Measurements from ENCODE around the gene EDN3.

The EDN3 gene

GRCh38 chr20:59265298-59265697, 35.1 kb upstream of the EDN3 start:
- no peak overlapping the region for H3K4me3 ChIP-seq (replicated peaks in 1 of 2; ENCODE audit: low read depth in 2 of 2, low read length in 2 of 2)
- TF ChIP-seq CTCF (IDR thresholded peaks at IDR 0.05; ENCODE audit: low read depth, low read length) = no peak
- DNase-seq (ENCODE audit: low read depth in 2 of 2) = no peak

DNA sequence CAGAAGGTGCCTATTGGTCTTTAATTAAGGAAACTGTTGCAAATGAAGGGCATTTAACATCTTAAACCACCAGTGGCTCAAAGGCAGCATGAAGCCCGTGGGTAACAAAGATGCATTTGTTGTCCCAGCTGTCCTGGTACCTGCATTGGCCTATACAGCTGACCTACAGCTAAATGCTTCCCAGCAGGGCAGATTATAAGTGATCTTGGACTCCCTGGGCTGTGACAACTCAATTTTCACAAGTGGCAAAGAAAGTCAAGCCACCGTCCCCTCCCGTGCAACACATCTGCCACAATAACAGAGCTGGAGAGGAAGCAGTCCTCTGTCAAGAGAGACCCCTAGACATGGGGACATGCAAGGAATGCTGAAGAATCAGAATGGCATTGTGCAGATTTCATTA, 31.5 kb upstream of the EDN3 start:
- TF ChIP-seq CTCF (IDR thresholded peaks at IDR 0.05; ENCODE audit: low read depth, low read length) = no peak
- DNase-seq (ENCODE audit: low read depth in 2 of 2) = no peak
- H3K4me3 ChIP-seq (replicated peaks in 1 of 2; ENCODE audit: low read depth in 2 of 2, low read length in 2 of 2) = no peak overlapping the region

DNA sequence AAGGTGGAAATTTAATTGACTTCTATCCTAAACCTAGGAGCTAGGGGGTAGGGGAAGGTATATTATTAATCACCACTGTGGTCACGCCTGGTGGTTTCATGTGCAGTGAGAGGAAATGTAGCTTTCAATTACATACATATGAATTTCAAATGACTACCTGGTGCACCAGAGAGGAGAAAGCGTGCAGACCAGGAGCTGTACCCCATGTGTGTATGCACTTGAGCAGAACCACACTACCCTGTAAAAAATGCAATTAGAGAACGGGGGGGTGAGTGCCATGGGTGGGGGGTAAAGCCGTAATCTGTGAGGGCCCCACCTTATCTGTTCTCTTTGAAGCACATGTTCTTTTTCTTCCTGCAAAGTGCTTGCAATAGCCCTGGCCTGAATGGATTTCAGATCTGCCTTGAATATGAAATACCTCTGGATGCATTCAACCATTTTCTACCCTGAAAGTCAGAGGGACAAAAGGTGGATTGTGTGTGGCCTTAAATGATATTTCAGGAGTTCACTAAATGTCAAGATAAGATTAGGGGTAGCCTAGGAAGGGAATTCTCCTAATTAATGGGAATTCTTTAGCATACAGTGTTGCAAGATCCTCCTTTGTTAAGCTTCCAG, 30.9 kb upstream of the EDN3 start:
- H3K4me3 ChIP-seq (replicated peaks in 1 of 2; ENCODE audit: low read depth in 2 of 2, low read length in 2 of 2) = no peak overlapping the region
- no peak for DNase-seq (ENCODE audit: low read depth in 2 of 2)
- no peak for TF ChIP-seq CTCF (IDR thresholded peaks at IDR 0.05; ENCODE audit: low read depth, low read length)

DNA sequence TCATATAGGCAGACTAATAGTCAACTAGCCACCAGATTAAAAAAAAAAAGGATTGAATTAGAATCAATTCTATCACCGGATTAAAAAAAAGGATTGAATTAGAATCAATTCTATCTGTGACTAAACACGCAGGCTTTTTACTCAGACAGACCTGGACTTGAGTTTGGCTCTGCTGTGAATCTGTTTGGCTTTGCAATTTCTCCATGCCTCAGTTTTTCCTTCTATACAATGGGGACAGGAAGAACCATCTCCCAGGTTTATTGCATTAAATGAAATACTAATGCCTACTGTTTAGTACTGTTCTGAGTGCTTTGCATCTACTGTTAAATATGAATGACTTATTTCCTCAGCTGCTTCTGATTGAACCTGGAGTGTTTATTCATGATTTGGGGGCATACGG, 30.0 kb upstream of the EDN3 start:
- no peak overlapping the region for H3K4me3 ChIP-seq (replicated peaks in 1 of 2; ENCODE audit: low read depth in 2 of 2, low read length in 2 of 2)
- TF ChIP-seq CTCF (IDR thresholded peaks at IDR 0.05; ENCODE audit: low read depth, low read length) = no peak
- no peak for DNase-seq (ENCODE audit: low read depth in 2 of 2)

DNA sequence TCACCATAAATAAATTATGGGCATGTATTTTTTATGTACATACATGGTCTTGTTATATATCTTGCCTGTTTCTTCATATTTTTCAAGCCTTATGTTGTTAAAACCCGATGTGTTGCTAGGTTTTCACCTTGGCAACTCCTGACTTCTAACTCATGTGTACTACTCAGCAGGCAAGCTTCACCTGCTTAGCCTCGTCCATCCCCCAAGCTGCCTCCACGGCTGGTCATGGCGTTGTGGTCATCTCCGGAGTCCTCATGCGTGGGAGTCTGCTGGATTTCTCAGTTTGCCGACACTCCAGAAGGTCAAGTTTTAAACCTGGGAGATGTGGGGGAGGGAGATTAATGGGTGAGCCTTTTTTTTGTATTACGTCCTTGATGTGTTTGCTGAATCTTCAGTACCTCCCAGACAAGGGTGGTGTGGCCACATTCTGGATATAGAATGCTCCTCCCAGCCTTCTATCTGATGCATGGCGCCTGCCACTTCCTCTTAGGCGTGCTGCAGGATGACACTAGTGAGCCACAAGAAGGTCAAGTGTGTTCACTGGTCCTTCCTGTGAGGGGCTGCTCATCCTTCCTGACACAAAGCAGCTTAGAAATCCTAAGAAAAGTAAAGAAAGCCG, 26.6 kb upstream of the EDN3 start:
- no peak for DNase-seq (ENCODE audit: low read depth in 2 of 2)
- TF ChIP-seq CTCF (IDR thresholded peaks at IDR 0.05; ENCODE audit: low read depth, low read length) = no peak
- no peak overlapping the region for H3K4me3 ChIP-seq (replicated peaks in 1 of 2; ENCODE audit: low read depth in 2 of 2, low read length in 2 of 2)

GRCh38 chr20:59276938-59277337, 23.5 kb upstream of the EDN3 start:
- no peak overlapping the region for H3K4me3 ChIP-seq (replicated peaks in 1 of 2; ENCODE audit: low read depth in 2 of 2, low read length in 2 of 2)
- no peak for TF ChIP-seq CTCF (IDR thresholded peaks at IDR 0.05; ENCODE audit: low read depth, low read length)
- no peak for DNase-seq (ENCODE audit: low read depth in 2 of 2)

- H3K4me3 ChIP-seq (replicated peaks in 1 of 2; ENCODE audit: low read depth in 2 of 2, low read length in 2 of 2) = no peak overlapping the region
- DNase-seq (ENCODE audit: low read depth in 2 of 2) = no peak
- TF ChIP-seq CTCF (IDR thresholded peaks at IDR 0.05; ENCODE audit: low read depth, low read length) = no peak
Measured at GRCh38 chr20:59284470-59284869, 15.9 kb upstream of the EDN3 start.

All from cardiac fibroblast (primary cell).